Trophoblast cell (in vitro differentiated cells and primary cell): Measurements from ENCODE around the gene NOX4.

ENCODE experiments used
- DNase-seq, 2 donors: peaks; one replicate each; pipeline ENCODE4 v3.0.0-alpha.2; 2016
- H2AFZ ChIP-seq: 2 replicates; pipeline ENCODE4 v1.6.1; 2013; ENCODE audit warnings: low read length, moderate library complexity, mild to moderate bottlenecking; ENCODE audit not compliant: insufficient read depth, poor library complexity
- H2AK5ac ChIP-seq: 2 replicates; pipeline ENCODE4 v1.6.1; 2013; ENCODE audit warnings: mild to moderate bottlenecking, low read length
- H2BK120ac ChIP-seq: 2 replicates; pipeline ENCODE4 v1.6.1; 2013; ENCODE audit warnings: low read length, mild to moderate bottlenecking, moderate library complexity; ENCODE audit not compliant: insufficient read depth, poor library complexity
- H2BK12ac ChIP-seq: 2 replicates; pipeline ENCODE4 v1.6.1; 2013; ENCODE audit warnings: mild to moderate bottlenecking, low read length, moderate library complexity
- H2BK5ac ChIP-seq: 2 replicates; pipeline ENCODE4 v1.6.1; 2013; ENCODE audit warnings: low read length, low read depth, moderate library complexity, mild to moderate bottlenecking; ENCODE audit not compliant: poor library complexity
- H3K14ac ChIP-seq: 2 replicates; pipeline ENCODE4 v1.6.1; 2013; ENCODE audit warnings: mild to moderate bottlenecking, low read length
- H3K18ac ChIP-seq: 2 replicates; pipeline ENCODE4 v1.6.1; 2013; ENCODE audit warnings: mild to moderate bottlenecking, low read length
- H3K23ac ChIP-seq: 2 replicates; pipeline ENCODE4 v1.6.1; 2013; ENCODE audit warnings: low read length
- H3K27ac ChIP-seq: 2 replicates; pipeline ENCODE4 v1.5.1; 2013; ENCODE audit warnings: low read depth, mild to moderate bottlenecking, inconsistent platforms, low read length, moderate library complexity
- H3K27me3 ChIP-seq: 2 replicates; pipeline ENCODE4 v1.6.1; 2013; ENCODE audit warnings: inconsistent platforms, mild to moderate bottlenecking, low read length, moderate library complexity; ENCODE audit not compliant: insufficient read depth
- H3K36me3 ChIP-seq, 2 experiments: 1 replicate in 1 of 2; 2 replicates in 1 of 2; pipeline ENCODE4 v1.6.1; 2013; ENCODE audit warnings: low read length in 2 of 2, mild to moderate bottlenecking in 2 of 2, moderate library complexity in 1 of 2; ENCODE audit not compliant: insufficient read depth in 2 of 2, control insufficient read depth in 1 of 2
- H3K4ac ChIP-seq: 2 replicates; pipeline ENCODE4 v1.6.1; 2013; ENCODE audit warnings: low read depth, mild to moderate bottlenecking, low read length, moderate library complexity
- H3K4me1 ChIP-seq, 2 experiments: 1 replicate in 1 of 2; 2 replicates in 1 of 2; pipeline ENCODE4 v1.6.1; 2013; ENCODE audit warnings: low read length in 2 of 2, mild to moderate bottlenecking in 2 of 2, moderate library complexity in 1 of 2; ENCODE audit not compliant: insufficient read depth in 2 of 2, control insufficient read depth in 1 of 2
- H3K4me2 ChIP-seq: 2 replicates; pipeline ENCODE4 v1.6.1; 2013; ENCODE audit warnings: inconsistent platforms, mild to moderate bottlenecking, low read length, moderate library complexity
- H3K4me3 ChIP-seq: 2 replicates; pipeline ENCODE4 v1.5.1; 2013; ENCODE audit warnings: mild to moderate bottlenecking, low read depth, low read length, inconsistent platforms
- H3K79me1 ChIP-seq: one replicate; pipeline ENCODE4 v1.6.1; 2013; ENCODE audit warnings: low read length
- H3K79me2 ChIP-seq: 2 replicates; pipeline ENCODE4 v1.6.1; 2013; ENCODE audit warnings: low read length, mild to moderate bottlenecking; ENCODE audit not compliant: control insufficient read depth, insufficient read depth, poor library complexity
- H3K9ac ChIP-seq: 2 replicates; pipeline ENCODE4 v1.6.1; 2013; ENCODE audit warnings: mild to moderate bottlenecking, low read length
- H3K9me3 ChIP-seq: 2 replicates; pipeline ENCODE4 v1.6.1; 2013; ENCODE audit warnings: low read depth, mild to moderate bottlenecking, control low read depth, inconsistent platforms, low read length; ENCODE audit not compliant: insufficient read depth
- H4K12ac ChIP-seq: 2 replicates; pipeline ENCODE4 v1.6.1; 2013; ENCODE audit warnings: low read depth, mild to moderate bottlenecking, low read length, moderate library complexity
- H4K8ac ChIP-seq: 2 replicates; pipeline ENCODE4 v1.6.1; 2013; ENCODE audit warnings: low read depth, mild to moderate bottlenecking, low read length, moderate library complexity
- H4K91ac ChIP-seq: one replicate; pipeline ENCODE4 v1.6.1; 2013; ENCODE audit warnings: low read depth, mild to moderate bottlenecking, low read length, moderate library complexity
- WGBS: extraction: QIAGEN DNeasy Blood & Tissue Kit; methylation state at CpG from one replicate; pipeline ENCODE4 v1.1.7; 2013; ENCODE audit warnings: missing lambda C conversion rate; ENCODE audit not compliant: insufficient read length, insufficient coverage; ENCODE audit errors: extremely low coverage; 5-methylcytosine and 5-hydroxymethylcytosine counted together

The NOX4 gene

GRCh38 chr11:89484896-89485295 lies 6.3 kb downstream of the NOX4 start:
- no peak overlapping the region for H3K9ac ChIP-seq
- H3K4me1 ChIP-seq, result peaks cover 0 to 2% of the 10 kb centered on the region in 2 experiments
- H3K27ac ChIP-seq, result no peak overlapping the region
- no peak overlapping the region for H4K91ac ChIP-seq
- H3K4me2 ChIP-seq, result no peak overlapping the region
- H3K27me3 ChIP-seq, result no peaks in the 10 kb centered on the region
- H4K12ac ChIP-seq, result no peak overlapping the region
- no peak overlapping the region for H4K8ac ChIP-seq
- H3K4ac ChIP-seq, result no peak overlapping the region
- H2BK5ac ChIP-seq, result no peak overlapping the region
- H3K36me3 ChIP-seq, result peaks cover 0 to 4% of the 10 kb centered on the region in 2 experiments
- no peak overlapping the region for H3K4me3 ChIP-seq
- no peak overlapping the region for H3K23ac ChIP-seq
- no peak overlapping the region for H2BK12ac ChIP-seq
- H3K79me1 ChIP-seq, result peaks cover 1% of the 10 kb centered on the region
- H3K14ac ChIP-seq, result no peak overlapping the region
- DNase-seq, result no peak
- no peaks in the 10 kb centered on the region for H3K9me3 ChIP-seq
- no peak overlapping the region for H2BK120ac ChIP-seq
- H2AK5ac ChIP-seq, result no peak overlapping the region
- no peak overlapping the region for H3K18ac ChIP-seq
- H3K79me2 ChIP-seq, result no peaks in the 10 kb centered on the region
- H2AFZ ChIP-seq, result no peak overlapping the region

- no peak overlapping the region for H4K91ac ChIP-seq
- no peak overlapping the region for H2BK120ac ChIP-seq
- 100% methylated on average over 1 of the region's 6 CpGs for WGBS
- H3K27ac ChIP-seq, result no peak overlapping the region
- no peak overlapping the region for H4K8ac ChIP-seq
- no peak overlapping the region for H3K14ac ChIP-seq
- H3K4me2 ChIP-seq, result no peak overlapping the region
- no peak overlapping the region for H2AK5ac ChIP-seq
- H3K18ac ChIP-seq, result no peak overlapping the region
- H3K23ac ChIP-seq, result no peak overlapping the region
- DNase-seq, result peak; percentile 9 to 52
- H3K4me1 ChIP-seq, result no peaks in the 10 kb centered on the region
- no peaks in the 10 kb centered on the region for H3K9me3 ChIP-seq
- H2BK12ac ChIP-seq, result no peak overlapping the region
- H4K12ac ChIP-seq, result no peak overlapping the region
- no peak overlapping the region for H3K4ac ChIP-seq
- H2AFZ ChIP-seq, result no peak overlapping the region
- no peak overlapping the region for H3K9ac ChIP-seq
- no peaks in the 10 kb centered on the region for H3K79me1 ChIP-seq
- H3K4me3 ChIP-seq, result no peak overlapping the region
- no peak overlapping the region for H2BK5ac ChIP-seq
- H3K36me3 ChIP-seq, result peaks cover 0 to 5% of the 10 kb centered on the region in 2 experiments
- H3K79me2 ChIP-seq, result no peaks in the 10 kb centered on the region
- no peaks in the 10 kb centered on the region for H3K27me3 ChIP-seq
Observed at GRCh38 chr11:89477175-89477574, 14.0 kb downstream of the NOX4 start.

DNA sequence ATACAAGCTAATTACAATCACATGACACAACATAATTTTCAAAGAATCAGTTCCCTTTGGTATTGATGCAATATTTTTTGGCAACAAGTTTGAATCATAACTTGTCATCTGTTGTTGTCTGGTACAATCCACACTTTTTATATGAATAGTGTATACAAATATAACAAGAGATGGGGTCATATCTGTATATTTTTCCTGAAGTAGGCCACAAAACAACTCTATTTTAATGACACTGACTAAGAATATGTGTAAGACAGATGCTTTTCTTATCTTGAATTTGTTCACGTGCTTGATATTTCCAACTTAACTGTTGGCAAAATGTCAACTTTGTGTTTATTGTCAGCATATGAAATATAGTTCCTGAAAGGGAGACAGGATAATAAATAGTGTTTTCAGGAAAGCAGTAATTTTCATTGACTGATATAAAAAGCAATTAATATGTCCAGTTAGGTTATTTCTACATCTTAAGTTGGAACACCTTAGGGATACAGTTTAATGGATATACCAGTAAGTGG lies 27.9 kb downstream of the NOX4 start:
- Histone ChIP-seq H3K9ac (no peak overlapping the region), H3K23ac (no peak overlapping the region), H3K18ac (no peak overlapping the region), H3K4ac (no peak overlapping the region), H3K14ac (no peak overlapping the region), H2BK5ac (no peak overlapping the region), H4K12ac (no peak overlapping the region), H2BK12ac (no peak overlapping the region), H4K8ac (no peak overlapping the region), H2AK5ac (no peak overlapping the region), H3K4me1 (no peaks in the 10 kb centered on the region), H3K27me3 (no peaks in the 10 kb centered on the region), H3K79me2 (no peaks in the 10 kb centered on the region), H3K36me3 (no peaks in the 10 kb centered on the region), H2AFZ (no peak overlapping the region), H3K27ac (no peak overlapping the region), H3K79me1 (no peaks in the 10 kb centered on the region), H2BK120ac (no peak overlapping the region), H3K4me2 (no peak overlapping the region), H3K4me3 (no peak overlapping the region), H4K91ac (no peak overlapping the region), H3K9me3 (no peaks in the 10 kb centered on the region)
- DNase-seq, result no peak
- no CpG with 5 or more reads among the region's 1 CpG for WGBS

DNA sequence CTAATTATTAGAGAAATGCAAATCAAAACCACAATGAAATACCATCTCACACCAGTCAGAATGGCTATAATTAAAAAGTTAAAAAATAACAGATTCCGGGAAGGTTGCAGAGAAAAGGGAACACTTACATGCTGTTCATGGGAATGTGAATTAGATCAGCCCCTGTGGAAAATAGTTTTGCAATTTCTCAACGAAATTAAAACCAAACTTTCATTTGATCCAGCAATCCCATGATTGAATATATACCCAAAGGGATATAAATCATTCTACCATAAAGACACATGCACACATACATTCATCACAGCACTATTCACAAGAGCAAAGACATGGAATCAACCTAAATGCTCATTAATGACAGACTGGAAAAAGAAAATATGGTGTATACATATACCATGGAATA lies 32.5 kb downstream of the NOX4 start:
- Histone ChIP-seq H3K79me1 (no peaks in the 10 kb centered on the region), H3K36me3 (no peaks in the 10 kb centered on the region), H4K8ac (no peak overlapping the region), H2BK120ac (no peak overlapping the region), H3K9ac (no peak overlapping the region), H3K9me3 (no peaks in the 10 kb centered on the region), H2BK12ac (no peak overlapping the region), H3K23ac (no peak overlapping the region), H2AFZ (no peak overlapping the region), H3K27me3 (no peaks in the 10 kb centered on the region), H3K14ac (no peak overlapping the region), H3K79me2 (no peaks in the 10 kb centered on the region), H4K12ac (no peak overlapping the region), H3K4me2 (no peak overlapping the region), H3K27ac (no peak overlapping the region), H3K4me1 (no peaks in the 10 kb centered on the region), H2AK5ac (no peak overlapping the region), H2BK5ac (no peak overlapping the region), H4K91ac (no peak overlapping the region), H3K18ac (no peak overlapping the region), H3K4me3 (no peak overlapping the region), H3K4ac (no peak overlapping the region)
- no CpG with 5 or more reads among the region's 2 CpGs for WGBS
- no peak for DNase-seq
